ENCODE results near the gene FBN1. TPM values are rescaled to one million over a fixed set of nuclear protein-coding genes. Genes with fewer than 3 reads are reported as not detected.

FBN1 gene
- total RNA-seq, 1 donor from 2014 or later = 12.6 TPM

DNA sequence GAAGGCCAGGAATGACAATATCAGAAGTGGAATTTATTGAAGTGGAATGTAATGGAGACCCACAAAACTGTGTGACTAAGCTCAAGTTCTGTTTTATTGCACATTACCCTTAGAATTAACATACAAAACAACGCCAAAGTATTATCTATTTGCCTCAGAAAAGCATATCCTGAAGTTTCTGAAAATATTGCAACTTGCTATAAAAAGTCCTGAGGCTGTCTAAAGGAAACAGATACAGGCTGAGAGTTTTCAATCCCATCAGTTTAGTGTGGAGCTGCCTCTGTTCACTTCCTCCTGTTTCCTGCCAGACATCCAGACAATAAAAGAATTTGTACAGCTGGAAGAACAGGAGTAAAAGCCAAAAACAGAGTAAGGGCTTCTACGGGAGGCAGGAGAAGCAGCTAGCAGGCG is 108.8 kb downstream of the FBN1 start:
- no peak overlapping the region for H3K4me3 Mint-ChIP-seq (ENCODE audit: unreplicated experiment)
- H3K9me3 Mint-ChIP-seq (ENCODE audit: unreplicated experiment) = no peaks in the 10 kb centered on the region
- no peak for TF ChIP-seq CTCF (IDR thresholded peaks at IDR 0.05; ENCODE audit: partially characterized antibody, unreplicated experiment)
- H3K36me3 Mint-ChIP-seq (ENCODE audit: unreplicated experiment) = no peaks in the 10 kb centered on the region
- no peaks in the 10 kb centered on the region for H3K27me3 Mint-ChIP-seq (ENCODE audit: unreplicated experiment)
- DNase-seq = no peak
- H3K4me1 Mint-ChIP-seq (ENCODE audit: low read depth, unreplicated experiment) = no peaks in the 10 kb centered on the region
- no peak overlapping the region for H3K27ac Mint-ChIP-seq (ENCODE audit: unreplicated experiment)

GRCh38 chr15:48533982-48534381 is 111.5 kb downstream of the FBN1 start:
- no peak for DNase-seq
- Mint-ChIP-seq H3K4me3 (ENCODE audit: unreplicated experiment) (no peak overlapping the region), H3K27ac (ENCODE audit: unreplicated experiment) (no peak overlapping the region), H3K9me3 (ENCODE audit: unreplicated experiment) (no peaks in the 10 kb centered on the region), H3K27me3 (ENCODE audit: unreplicated experiment) (no peaks in the 10 kb centered on the region), H3K36me3 (ENCODE audit: unreplicated experiment) (no peaks in the 10 kb centered on the region), H3K4me1 (ENCODE audit: low read depth, unreplicated experiment) (no peaks in the 10 kb centered on the region)
- TF ChIP-seq CTCF (IDR thresholded peaks at IDR 0.05; ENCODE audit: partially characterized antibody, unreplicated experiment) = no peak

- Mint-ChIP-seq H3K4me3 (ENCODE audit: unreplicated experiment) (no peak overlapping the region), H3K36me3 (ENCODE audit: unreplicated experiment) (no peaks in the 10 kb centered on the region), H3K27ac (ENCODE audit: unreplicated experiment) (no peak overlapping the region), H3K4me1 (ENCODE audit: low read depth, unreplicated experiment) (no peaks in the 10 kb centered on the region), H3K9me3 (ENCODE audit: unreplicated experiment) (no peaks in the 10 kb centered on the region), H3K27me3 (ENCODE audit: unreplicated experiment) (no peaks in the 10 kb centered on the region)
- no peak for TF ChIP-seq CTCF (IDR thresholded peaks at IDR 0.05; ENCODE audit: partially characterized antibody, unreplicated experiment)
- DNase-seq = no peak
These were observed 112.6 kb downstream of the FBN1 start for GRCh38 chr15:48532946-48533345.

- TF ChIP-seq CTCF (IDR thresholded peaks at IDR 0.05; ENCODE audit: partially characterized antibody, unreplicated experiment) = no peak
- DNase-seq = no peak
- Mint-ChIP-seq H3K27ac (ENCODE audit: unreplicated experiment) (no peak overlapping the region), H3K36me3 (ENCODE audit: unreplicated experiment) (no peaks in the 10 kb centered on the region), H3K27me3 (ENCODE audit: unreplicated experiment) (peaks cover under 1% of the 10 kb centered on the region), H3K4me1 (ENCODE audit: low read depth, unreplicated experiment) (no peaks in the 10 kb centered on the region), H3K4me3 (ENCODE audit: unreplicated experiment) (no peak overlapping the region), H3K9me3 (ENCODE audit: unreplicated experiment) (no peaks in the 10 kb centered on the region)
These were observed 115.0 kb downstream of the FBN1 start for GRCh38 chr15:48530528-48530927.

- Mint-ChIP-seq H3K4me1 (ENCODE audit: low read depth, unreplicated experiment) (no peaks in the 10 kb centered on the region), H3K36me3 (ENCODE audit: unreplicated experiment) (no peaks in the 10 kb centered on the region), H3K9me3 (ENCODE audit: unreplicated experiment) (no peaks in the 10 kb centered on the region), H3K27ac (ENCODE audit: unreplicated experiment) (no peak overlapping the region), H3K27me3 (ENCODE audit: unreplicated experiment) (peaks cover 2% of the 10 kb centered on the region), H3K4me3 (ENCODE audit: unreplicated experiment) (no peak overlapping the region)
- TF ChIP-seq CTCF (IDR thresholded peaks at IDR 0.05; ENCODE audit: partially characterized antibody, unreplicated experiment) = no peak
- no peak for DNase-seq
These were observed 116.6 kb downstream of the FBN1 start for GRCh38 chr15:48528921-48529320.
